Endothelial cell of umbilical vein (primary cell): ENCODE data around the gene BCL11B. TPM values are rescaled to one million over a fixed set of nuclear protein-coding genes. Genes with fewer than 3 reads are reported as not detected.

Experiments used
- BruUV-seq: library from RNA; stranded (reverse); fragments of 400-500 nt; replicated peaks from 2 replicates; lab custom pipeline; 2021; lab: Mats Ljungman, UMichigan
- CTCF ChIA-PET: fragments of 300-600, 350-600 bp; sonication (Branson Sonifier 250); formaldehyde crosslinking; loops from one replicate; lab custom pipeline; 2021; ENCODE audit warnings: antibody characterized with exemption, inconsistent platforms; lab: Charles Lee
- POLR2A ChIA-PET: fragments of 300-600, 350-600 bp; sonication (Branson Sonifier 250); formaldehyde crosslinking; loops from one replicate; lab custom pipeline; 2021; ENCODE audit warnings: antibody characterized with exemption, inconsistent platforms; lab: Charles Lee
- DNase-seq: peaks from one replicate; pipeline ENCODE4 v3.0.0-alpha.2; 2011; ENCODE audit warnings: low read depth, low spot score
- FAIRE-seq: peaks from 2 replicates; lab custom pipeline; 2011; peaks lifted over from hg19 to GRCh38; lab: Jason Lieb, UNC
- H2AFZ ChIP-seq: 2 replicates; pipeline ENCODE4 v1.6.0; 2012; ENCODE audit warnings: low read depth, low read length, control low read depth, inconsistent platforms
- H3K27ac ChIP-seq: 2 replicates; pipeline ENCODE4 v1.5.1; 2011; ENCODE audit warnings: low read depth, mild to moderate bottlenecking, control low read depth, low read length, moderate library complexity; ENCODE audit not compliant: insufficient read depth
- H3K27me3 ChIP-seq, 2 experiments: 2 replicates each; pipeline versions ENCODE4 v1.6.0 to v1.6.1; 2011; ENCODE audit warnings: low read length in 2 of 2, mixed read lengths in 1 of 2; ENCODE audit not compliant: control insufficient read depth in 2 of 2, insufficient read depth in 2 of 2
- H3K36me3 ChIP-seq, 2 experiments: 2 replicates in 1 of 2; 3 replicates in 1 of 2; pipeline ENCODE4 v1.5.1; 2011; ENCODE audit warnings: low read length in 2 of 2, mild to moderate bottlenecking in 1 of 2, moderate library complexity in 1 of 2; ENCODE audit not compliant: control insufficient read depth in 2 of 2, insufficient read depth in 2 of 2; ENCODE audit errors: extremely low read depth in 1 of 2
- H3K4me1 ChIP-seq: 3 replicates; pipeline ENCODE4 v1.5.1; 2011; ENCODE audit warnings: mild to moderate bottlenecking, low read length; ENCODE audit not compliant: control insufficient read depth, insufficient read depth; ENCODE audit errors: extremely low read depth
- H3K4me2 ChIP-seq: 2 replicates; pipeline ENCODE4 v1.6.1; 2011; ENCODE audit warnings: low read length, control low read depth, mixed read lengths; ENCODE audit not compliant: insufficient read depth
- H3K4me3 ChIP-seq, 3 experiments: fragments of 200-600 bp in 1 of 3; sonication (generic), shearing (Covaris generic) in 1 of 3; replicated peaks in 1 of 3; 2 replicates each; pipeline ENCODE4 v1.5.1; 2011 to 2016; ENCODE audit warnings: control low read depth in 3 of 3, low read length in 3 of 3, mild to moderate bottlenecking in 2 of 3, inconsistent platforms in 1 of 3, low read depth in 1 of 3, moderate library complexity in 1 of 3; ENCODE audit not compliant: insufficient read depth in 1 of 3
- H3K79me2 ChIP-seq: 2 replicates; pipeline ENCODE4 v1.6.0; 2012; ENCODE audit warnings: low read length, inconsistent platforms; ENCODE audit not compliant: control insufficient read depth, insufficient read depth
- H3K9ac ChIP-seq: replicated peaks from 2 replicates; pipeline ENCODE3; 2011; ENCODE audit warnings: low read length, control low read depth; ENCODE audit not compliant: insufficient read depth; ENCODE audit errors: extremely low read depth
- H3K9me1 ChIP-seq: replicated peaks from 3 replicates; pipeline ENCODE4 v1.6.0; 2011; ENCODE audit warnings: mild to moderate bottlenecking, low read length; ENCODE audit not compliant: control insufficient read depth, insufficient read depth; ENCODE audit errors: extremely low read depth
- H3K9me3 ChIP-seq: replicated peaks from 2 replicates; pipeline ENCODE4 v1.5.1; 2012; ENCODE audit warnings: low read length, inconsistent platforms; ENCODE audit not compliant: control insufficient read depth, insufficient read depth
- H4K20me1 ChIP-seq: replicated peaks from 2 replicates; pipeline ENCODE3; 2011; ENCODE audit warnings: mild to moderate bottlenecking, low read length; ENCODE audit not compliant: control insufficient read depth, insufficient read depth; ENCODE audit errors: extremely low read depth
- CTCF ChIP-seq, 2 donors: IDR thresholded peaks; 1 replicate in 1 of 2; 2 replicates in 1 of 2; pipeline ENCODE4 v1.5.1; 2011; ENCODE audit warnings: low read length in 2 of 2, mild to moderate bottlenecking in 2 of 2, moderate library complexity in 2 of 2, control low read depth in 1 of 2, inconsistent platforms in 1 of 2, low read depth in 1 of 2; ENCODE audit not compliant: insufficient read depth in 1 of 2; ENCODE audit errors: extremely low read depth in 1 of 2
- EZH2 ChIP-seq: IDR thresholded peaks from 2 replicates; pipeline ENCODE4 v1.6.1; 2012; ENCODE audit warnings: borderline replicate concordance, low read depth, mild to moderate bottlenecking, moderate library complexity, low read length, inconsistent platforms; ENCODE audit not compliant: severe bottlenecking
- FOS ChIP-seq: IDR thresholded peaks from 2 replicates; pipeline ENCODE4 v1.6.1; 2011; ENCODE audit warnings: mild to moderate bottlenecking, low read length, moderate library complexity, borderline replicate concordance; ENCODE audit not compliant: insufficient read depth
- GATA2 ChIP-seq: IDR thresholded peaks from 2 replicates; pipeline ENCODE4 v1.7.0; 2011; ENCODE audit warnings: low read depth, mild to moderate bottlenecking, moderate library complexity, mixed read lengths, low read length; ENCODE audit not compliant: insufficient read length, insufficient read depth
- JUN ChIP-seq: IDR thresholded peaks from 2 replicates; pipeline ENCODE4 v1.6.1; 2011; ENCODE audit warnings: borderline replicate concordance, low read depth; ENCODE audit not compliant: insufficient read length, insufficient read depth
- POLR2A ChIP-seq: IDR thresholded peaks from 2 replicates; pipeline ENCODE4 v1.6.1; 2012; ENCODE audit warnings: low read depth, mild to moderate bottlenecking, control low read depth, low read length
- dilution Hi-C: fragments of 300-500 bp; cut with MboI; formaldehyde crosslinking; loops from one replicate; pipeline ENCODE4 v1.15.0; 2019; ENCODE audit warnings: low sequenced_read_pairs; ENCODE audit not compliant: extremely low pct_ligation_motif_present
- intact Hi-C: fragments of 100-400 bp; cut with micrococcal nuclease; formaldehyde crosslinking; loops from one replicate; pipeline ENCODE4 v1.10.0; 2022
- polyA plus RNA-seq, 4 experiments: library from polyadenylated mRNA; depleted of rRNA in 3 of 4; stranded (reverse) in 3 of 4; unstranded in 1 of 4; fragments of >200 nt; gene quantifications; 2 replicates each; pipeline versions ENCODE4 v1.2.1 to v1.2.3, GENCODE V29; 2011 to 2012; ENCODE audit warnings: missing spikeins in 1 of 4
- total RNA-seq: library from RNA; stranded (reverse); gene quantifications from 2 replicates; pipeline ENCODE4 v1.2.3, GENCODE V29; 2021
- TF ChIP-seq, protein P1 (sequence below): IDR thresholded peaks from 2 replicates; pipeline ENCODE4 v1.6.1; 2011; ENCODE audit not compliant: insufficient read depth, insufficient read length

The BCL11B gene
- total and polyA plus RNA-seq, 2 donors (not counting 3 experiments of a cell fraction or from before 2014, with no cell fraction given) = 0.03 to 0.07 TPM

DNA sequence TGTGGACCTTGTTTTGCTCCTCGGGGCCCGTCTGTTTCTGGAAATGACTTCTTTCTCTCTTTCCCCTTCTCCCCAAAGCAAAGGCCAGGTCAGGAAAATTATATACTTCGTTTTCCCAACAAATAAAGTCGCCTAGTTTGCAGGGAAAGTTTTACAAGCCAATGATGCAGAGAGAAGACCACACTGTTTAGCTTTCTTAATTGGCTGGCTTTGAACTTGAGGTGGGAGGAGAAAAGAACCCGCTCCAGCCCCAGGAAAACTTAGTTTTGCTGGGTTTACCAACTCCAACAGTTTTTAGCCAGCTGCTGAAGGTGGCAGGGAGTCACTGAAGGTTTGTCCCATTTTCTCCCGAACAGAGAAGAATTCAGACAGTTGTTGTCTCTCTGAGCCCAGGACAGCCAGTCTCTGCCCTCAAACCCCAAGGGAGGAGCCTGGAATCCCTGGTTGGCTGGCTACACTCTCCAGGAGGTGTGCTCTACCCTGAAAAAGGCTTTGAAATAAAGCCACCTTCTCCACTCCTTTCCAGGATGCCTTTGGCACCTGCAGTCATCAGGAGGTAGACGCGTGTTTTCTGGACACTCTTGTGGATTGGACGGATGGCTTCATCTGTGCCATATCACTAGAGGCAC is 24.8 kb downstream of the BCL11B start:
- Histone ChIP-seq H3K9me1 (no peaks in the 10 kb centered on the region), H3K9ac (no peak overlapping the region), H3K36me3 (no peaks in the 10 kb centered on the region), H4K20me1 (no peaks in the 10 kb centered on the region), H3K9me3 (no peaks in the 10 kb centered on the region), H3K27ac (no peak overlapping the region), H3K4me3 (no peak overlapping the region), H3K79me2 (no peaks in the 10 kb centered on the region), H3K27me3 (peaks cover 18 to 21% of the 10 kb centered on the region in 2 experiments), H3K4me2 (no peak overlapping the region), H3K4me1 (no peaks in the 10 kb centered on the region), H2AFZ (no peak overlapping the region)
- ChIA-PET CTCF (no interaction called here), POLR2A (no interaction called here)
- dilution Hi-C loops (no loop called here), intact Hi-C loops (no loop called here)
- TF ChIP-seq FOS = no peak
- TF ChIP-seq EZH2 = peak; percentile 6
- DNase-seq = no peak
- BruUV-seq = no TSS peak
- FAIRE-seq = no peak

GRCh38 chr14:99246536-99247097 is 25.4 kb downstream of the BCL11B start:
- Histone ChIP-seq H3K27me3 (peaks cover 18 to 21% of the 10 kb centered on the region in 2 experiments), H2AFZ (no peak overlapping the region), H3K36me3 (no peaks in the 10 kb centered on the region), H3K27ac (no peak overlapping the region), H3K4me2 (no peak overlapping the region), H3K9ac (no peak overlapping the region), H4K20me1 (no peaks in the 10 kb centered on the region), H3K79me2 (no peaks in the 10 kb centered on the region), H3K4me1 (no peaks in the 10 kb centered on the region), H3K9me3 (no peaks in the 10 kb centered on the region), H3K4me3 (no peak overlapping the region), H3K9me1 (no peaks in the 10 kb centered on the region)
- ChIA-PET CTCF (no interaction called here), POLR2A (no interaction called here)
- no peak for FAIRE-seq
- BruUV-seq = no TSS peak
- intact Hi-C loops (no loop called here), dilution Hi-C loops (no loop called here)
- no peak for DNase-seq
- TF ChIP-seq, protein P1, sequence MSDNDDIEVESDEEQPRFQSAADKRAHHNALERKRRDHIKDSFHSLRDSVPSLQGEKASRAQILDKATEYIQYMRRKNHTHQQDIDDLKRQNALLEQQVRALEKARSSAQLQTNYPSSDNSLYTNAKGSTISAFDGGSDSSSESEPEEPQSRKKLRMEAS = no peak
- no peak for TF ChIP-seq JUN
- peak; percentile 39 for TF ChIP-seq EZH2
- no peak for TF ChIP-seq POLR2A
- TF ChIP-seq GATA2 = no peak
- TF ChIP-seq CTCF (IDR thresholded peaks at IDR 0.05; ENCODE audit: extremely low read depth in 1 of 2, insufficient read depth in 1 of 2, low read depth in 1 of 2, low read length in 2 of 2) = no peak
- TF ChIP-seq FOS = no peak
